IMR-90 (cell line): Measurements from ENCODE around the gene ALOX12. TPM values are rescaled to one million over a fixed set of nuclear protein-coding genes. Genes with fewer than 3 reads are reported as not detected.

Experiments
- ATAC-seq: fragments of 200-7000 bp; cut with Tn5 transposase; 2 replicates; pipeline ENCODE4 v1.9.1; 2020; ENCODE audit warnings: low read depth, mild to moderate bottlenecking, moderate library complexity
- BruUV-seq: library from RNA; stranded (reverse); fragments of 400-500 nt; replicated peaks from 2 replicates; lab custom pipeline; 2021; lab: Mats Ljungman, UMichigan
- CTCF ChIA-PET: fragments of 300-600 bp; formaldehyde crosslinking; extraction: SDS; loops from one replicate; lab custom pipeline; 2021; ENCODE audit warnings: antibody characterized with exemption; lab: Yijun Ruan, JAX
- POLR2A ChIA-PET: fragments of 300-600 bp; sonication (Branson Sonifier 250); formaldehyde crosslinking; loops from one replicate; lab custom pipeline; 2022; ENCODE audit warnings: antibody characterized with exemption; ENCODE audit not compliant: unreplicated experiment; lab: Charles Lee
- DNase-seq: peaks from one replicate; pipeline ENCODE4 v3.0.0; 2013
- H2AFZ ChIP-seq: replicated peaks from 2 replicates; pipeline ENCODE3; 2013; ENCODE audit warnings: low read length, mild to moderate bottlenecking; ENCODE audit not compliant: poor library complexity
- H2AK5ac ChIP-seq: 2 replicates; pipeline ENCODE4 v1.6.1; 2013; ENCODE audit warnings: low read depth, low read length, inconsistent platforms
- H2AK9ac ChIP-seq: replicated peaks from 2 replicates; pipeline ENCODE3; 2013; ENCODE audit warnings: mild to moderate bottlenecking, low read depth, low read length, moderate library complexity; ENCODE audit not compliant: poor library complexity
- H2BK120ac ChIP-seq: 2 replicates; pipeline ENCODE4 v1.6.1; 2013; ENCODE audit warnings: low read depth, low read length, inconsistent platforms
- H2BK15ac ChIP-seq: 3 replicates; pipeline ENCODE4 v1.6.1; 2013; ENCODE audit warnings: low read depth, low read length, inconsistent platforms
- H2BK20ac ChIP-seq: 2 replicates; pipeline ENCODE4 v1.6.1; 2013; ENCODE audit warnings: low read depth, mild to moderate bottlenecking, inconsistent platforms, low read length, moderate library complexity
- H2BK5ac ChIP-seq: 2 replicates; pipeline ENCODE4 v1.6.1; 2013; ENCODE audit warnings: mild to moderate bottlenecking, low read depth, low read length, inconsistent platforms; ENCODE audit not compliant: poor library complexity, severe bottlenecking
- H3K14ac ChIP-seq: replicated peaks from 2 replicates; pipeline ENCODE4 v1.6.1; 2013; ENCODE audit warnings: low read depth, low read length, inconsistent platforms
- H3K18ac ChIP-seq: 2 replicates; pipeline ENCODE4 v1.6.1; 2013; ENCODE audit warnings: low read depth, low read length, control low read depth
- H3K23ac ChIP-seq: 2 replicates; pipeline ENCODE4 v1.6.1; 2013; ENCODE audit warnings: low read depth, low read length, inconsistent platforms
- H3K27ac ChIP-seq: 2 replicates; pipeline ENCODE4 v1.5.1; 2013; ENCODE audit warnings: mild to moderate bottlenecking, control low read depth, low read length; ENCODE audit not compliant: insufficient read depth
- H3K27me3 ChIP-seq: 2 replicates; pipeline ENCODE4 v1.6.1; 2013; ENCODE audit warnings: low read length; ENCODE audit not compliant: control insufficient read depth, insufficient read depth
- H3K36me3 ChIP-seq: 2 replicates; pipeline ENCODE4 v1.6.1; 2013; ENCODE audit warnings: low read length, mixed read lengths; ENCODE audit not compliant: control insufficient read depth, insufficient read depth
- H3K4ac ChIP-seq: 2 replicates; pipeline ENCODE4 v1.6.1; 2013; ENCODE audit warnings: low read depth, low read length, inconsistent platforms
- H3K4me1 ChIP-seq: 2 replicates; pipeline ENCODE4 v1.6.1; 2013; ENCODE audit warnings: low read length, mixed read lengths; ENCODE audit not compliant: control insufficient read depth, insufficient read depth
- H3K4me2 ChIP-seq: 2 replicates; pipeline ENCODE4 v1.6.1; 2013; ENCODE audit warnings: low read depth, mild to moderate bottlenecking, control low read depth, low read length, moderate library complexity
- H3K4me3 ChIP-seq: 2 replicates; pipeline ENCODE4 v1.5.1; 2013; ENCODE audit warnings: low read depth, mild to moderate bottlenecking, control low read depth, low read length, moderate library complexity; ENCODE audit not compliant: insufficient read depth
- H3K56ac ChIP-seq: 2 replicates; pipeline ENCODE4 v1.6.1; 2013; ENCODE audit warnings: low read length, inconsistent platforms; ENCODE audit not compliant: insufficient read depth; ENCODE audit errors: extremely low read depth
- H3K79me1 ChIP-seq, 2 experiments: 2 replicates each; pipeline ENCODE4 v1.6.1; 2013; ENCODE audit warnings: low read length in 2 of 2, inconsistent platforms in 1 of 2, low read depth in 1 of 2
- H3K9ac ChIP-seq: 2 replicates; pipeline ENCODE4 v1.6.1; 2013; ENCODE audit warnings: low read depth, low read length, control low read depth
- H3K9me1 ChIP-seq: 2 replicates; pipeline ENCODE4 v1.6.1; 2013; ENCODE audit warnings: low read length, inconsistent platforms; ENCODE audit not compliant: insufficient read depth
- H3K9me3 ChIP-seq: 2 replicates; pipeline ENCODE4 v1.6.1; 2013; ENCODE audit warnings: low read length; ENCODE audit not compliant: control insufficient read depth, insufficient read depth
- H4K20me1 ChIP-seq: 2 replicates; pipeline ENCODE4 v1.6.1; 2013; ENCODE audit warnings: low read length, inconsistent platforms; ENCODE audit not compliant: insufficient read depth
- H4K5ac ChIP-seq: 2 replicates; pipeline ENCODE4 v1.6.1; 2013; ENCODE audit warnings: mild to moderate bottlenecking, low read depth, low read length, control low read depth
- H4K8ac ChIP-seq, 2 experiments: 2 replicates each; pipeline ENCODE4 v1.6.1; 2013; ENCODE audit warnings: low read depth in 2 of 2, low read length in 2 of 2, control low read depth in 1 of 2, inconsistent platforms in 1 of 2
- H4K91ac ChIP-seq: 2 replicates; pipeline ENCODE4 v1.6.1; 2013; ENCODE audit warnings: low read depth, low read length, inconsistent platforms; ENCODE audit not compliant: insufficient read depth
- BHLHE40 ChIP-seq: fragments of 150-350 bp; IDR thresholded peaks from 2 replicates; pipeline ENCODE4 v1.6.1; 2016; ENCODE audit warnings: mild to moderate bottlenecking, low read depth, low read length
- MAZ ChIP-seq: IDR thresholded peaks from 2 replicates; pipeline ENCODE4 v1.6.1; 2012; ENCODE audit warnings: low read depth, mild to moderate bottlenecking, low read length, improper control_type of control experiment, moderate library complexity, borderline replicate concordance
- WGBS, 2 experiments: methylation state at CpG; one replicate each; pipeline versions ENCODE4 v1.1.5 to v1.1.7; 2013; ENCODE audit warnings: missing lambda C conversion rate in 2 of 2; ENCODE audit not compliant: insufficient read length in 1 of 2; ENCODE audit errors: extremely low coverage in 2 of 2; 5-methylcytosine and 5-hydroxymethylcytosine counted together
- dilution Hi-C: fragments of 300-500 bp; cut with HindIII; formaldehyde crosslinking; loops from one replicate; pipeline ENCODE4 v1.14.3; 2018; ENCODE audit warnings: low sequenced_read_pairs; ENCODE audit not compliant: unreplicated experiment
- in situ Hi-C: fragments of 300-500 bp; cut with MboI; formaldehyde crosslinking; loops from 3 replicates; pipeline ENCODE4 v1.14.3; 2019; ENCODE audit warnings: low sequenced_read_pairs, inconsistent platforms, mixed read lengths
- intact Hi-C: fragments of 100-400 bp; cut with micrococcal nuclease; formaldehyde crosslinking; loops from 2 replicates; pipeline ENCODE4 v1.10.0; 2022
- polyA plus RNA-seq, 3 experiments: library from polyadenylated mRNA; depleted of rRNA; stranded (reverse); fragments of >200 nt; gene quantifications; 2 replicates each; pipeline ENCODE4 v1.2.3, GENCODE V29; 2012; ENCODE audit warnings: low replicate concordance in 1 of 3
- total RNA-seq: library from RNA; depleted of rRNA; stranded (reverse); fragments of >200 nt; gene quantifications from 2 replicates; pipeline ENCODE4 v1.2.3, GENCODE V29; 2012

ALOX12 gene
- total and polyA plus RNA-seq, 2 of the 4 experiments (the other 2 are of a cell fraction), result 0.03 TPM; not detected in 1

DNA sequence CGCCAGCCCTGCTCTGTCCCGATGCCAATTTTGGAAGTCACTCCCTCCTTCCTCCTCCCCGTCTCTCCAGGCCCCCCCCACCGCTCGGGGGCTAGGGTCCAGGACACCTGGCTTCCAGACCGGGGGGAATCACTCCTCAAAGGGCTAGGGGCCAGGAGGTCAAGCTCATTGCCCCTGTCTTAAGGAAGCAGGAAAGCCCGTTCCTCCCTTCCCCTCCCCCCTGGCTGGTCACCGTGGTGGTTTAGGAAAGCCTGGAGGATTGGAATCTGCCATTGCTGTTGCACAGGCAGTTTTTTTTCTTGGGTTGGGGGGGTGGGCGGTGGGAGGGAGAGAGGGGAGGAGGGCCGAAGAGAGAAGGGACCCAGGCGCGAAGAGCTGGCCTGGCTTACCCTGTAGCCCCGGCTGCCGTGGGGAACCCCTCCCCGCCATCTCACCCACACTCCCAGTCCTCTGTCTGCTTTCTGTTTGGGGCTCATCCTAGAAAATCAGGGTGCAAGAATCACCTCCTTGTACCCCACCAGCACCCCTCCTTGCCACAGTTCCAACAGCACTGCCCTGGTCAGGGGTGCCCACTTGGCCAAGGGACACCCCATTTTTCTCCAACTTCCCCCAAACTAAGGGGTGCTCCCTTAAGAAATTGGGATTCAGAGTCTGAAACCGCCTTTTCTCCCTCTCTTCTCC, 24.1 kb downstream of the ALOX12 start:
- peak overlapping the region; percentile 42 for H3K4me3 ChIP-seq
- peak overlapping the region; percentile 53 for H3K27ac ChIP-seq
- H3K4me1 ChIP-seq, result peaks cover 4% of the 10 kb centered on the region; the same call in 1 of the 2 replicates
- peak overlapping the region; percentile 78 for H2BK5ac ChIP-seq
- peak; percentile 16 for ATAC-seq
- H2BK15ac ChIP-seq, result peak overlapping the region; percentile 69; the same call in 1 of the 3 replicates
- peak; percentile 23 for DNase-seq
- 20% methylated on average over 1 of the region's 16 CpGs; no CpG with 5 or more reads in 1 of the 2 experiments for WGBS, 2 experiments
- peak overlapping the region; percentile 100 for H2AFZ ChIP-seq
- no peaks in the 10 kb centered on the region for H3K9me3 ChIP-seq
- H3K27me3 ChIP-seq, result peaks cover 10% of the 10 kb centered on the region; the same call in 1 of the 2 replicates
- intact Hi-C loops (loop anchor here (5.0 kb wide), 1 partner anchor 178 kb away; no protein-coding TSS in a partner anchor), dilution Hi-C loops (no loop called here), in situ Hi-C loops (loop anchor here (10.0 kb wide), 1 partner anchor 355 kb away; no protein-coding TSS in a partner anchor)
- POLR2A ChIA-PET, result interaction anchor here (0.6 kb wide), 1 partner anchor 427 kb away, joined by 12 read pairs; no protein-coding TSS in a partner anchor
- H3K14ac ChIP-seq, result peak overlapping the region; percentile 93
- H4K91ac ChIP-seq, result peak overlapping the region; percentile 91
- peaks cover 0 to 14% of the 10 kb centered on the region in 2 experiments; a peak in 2 of 4 replicates for H3K79me1 ChIP-seq
- TF ChIP-seq BHLHE40 (no peak), MAZ (peak; percentile 58; the same call in 1 of the 2 replicates)
- peak overlapping the region; percentile 49 for H3K18ac ChIP-seq
- H3K56ac ChIP-seq, result no peak overlapping the region; the same call in 1 of the 2 replicates
- no peaks in the 10 kb centered on the region for H3K36me3 ChIP-seq
- peak overlapping the region; percentile 68 for H3K23ac ChIP-seq
- peak overlapping the region; percentile 51; the same call in 1 of the 2 replicates for H2AK5ac ChIP-seq
- H2AK9ac ChIP-seq, result peak overlapping the region; percentile 91
- peak overlapping the region; percentile 84 for H3K4me2 ChIP-seq
- peak overlapping the region; percentile 97 for H3K4ac ChIP-seq
- peak overlapping the region; percentile 94 for H2BK120ac ChIP-seq
- BruUV-seq, result no TSS peak
- H4K20me1 ChIP-seq, result no peaks in the 10 kb centered on the region
- H4K5ac ChIP-seq, result peak overlapping the region; percentile 94
- no peaks in the 10 kb centered on the region; the same call in 1 of the 2 replicates for H3K9me1 ChIP-seq
- peak overlapping the region; percentile 79 for H2BK20ac ChIP-seq
- H4K8ac ChIP-seq, result peak overlapping the region; percentile 68 to 94
- H3K9ac ChIP-seq, result peak overlapping the region; percentile 38
- CTCF ChIA-PET, result interaction anchor here (0.6 to 1.0 kb wide), 2 partner anchors 109 to 180 kb away, joined by 3 to 4 read pairs; no protein-coding TSS in a partner anchor
